Smooth muscle cell (in vitro differentiated cells): ENCODE data around the gene DIS3L. TPM values are rescaled to one million over a fixed set of nuclear protein-coding genes. Genes with fewer than 3 reads are reported as not detected.
"Not testable (repeated sequence)": the region's sequence is repeated elsewhere in the genome, so short reads cannot be mapped to it uniquely, and the experiment has no call there.

Experiments
- DNase-seq: peaks from one replicate; lab custom pipeline; 2025; ENCODE audit not compliant: unreplicated experiment; lab: John Stamatoyannopoulos, UW
- H2AFZ ChIP-seq: fragments of 200-600 bp; sonication (generic); 2 replicates; pipeline ENCODE4 v1.6.0; 2016; ENCODE audit warnings: antibody characterized with exemption, low read depth, mild to moderate bottlenecking
- H3F3A ChIP-seq: fragments of 200-600 bp; sonication (generic); 2 replicates; pipeline ENCODE4 v1.6.0; 2017; ENCODE audit warnings: antibody characterized with exemption, low read depth
- H3K27ac ChIP-seq: fragments of 200-600 bp; sonication (generic); 2 replicates; pipeline ENCODE4 v1.5.1; 2016; ENCODE audit warnings: low read depth, mild to moderate bottlenecking
- H3K27me3 ChIP-seq: fragments of 200-600 bp; sonication (generic); 2 replicates; pipeline ENCODE4 v1.6.1; 2016; ENCODE audit warnings: low read depth, mild to moderate bottlenecking
- H3K36me3 ChIP-seq: fragments of 200-600 bp; sonication (generic); 2 replicates; pipeline ENCODE4 v1.5.1; 2016; ENCODE audit warnings: low read depth
- H3K4me1 ChIP-seq: fragments of 200-600 bp; sonication (generic); 2 replicates; pipeline ENCODE4 v1.5.1; 2016; ENCODE audit warnings: low read depth
- H3K4me2 ChIP-seq: fragments of 200-600 bp; sonication (generic); 2 replicates; pipeline ENCODE4 v1.6.0; 2016; ENCODE audit warnings: mild to moderate bottlenecking
- H3K4me3 ChIP-seq: fragments of 200-600 bp; sonication (generic); 2 replicates; pipeline ENCODE4 v1.5.1; 2016; ENCODE audit warnings: mild to moderate bottlenecking
- H3K79me2 ChIP-seq: fragments of 200-600 bp; sonication (generic); 2 replicates; pipeline ENCODE4 v1.6.0; 2016; ENCODE audit warnings: low read depth, mild to moderate bottlenecking
- H3K9ac ChIP-seq: fragments of 200-600 bp; sonication (generic); 2 replicates; pipeline ENCODE4 v1.6.0; 2016; ENCODE audit warnings: low read depth
- H3K9me3 ChIP-seq: fragments of 200-600 bp; sonication (generic); replicated peaks from 2 replicates; pipeline ENCODE4 v1.5.1; 2016; ENCODE audit warnings: low read depth
- H4K20me1 ChIP-seq: fragments of 200-600 bp; sonication (generic); 2 replicates; pipeline ENCODE4 v1.6.0; 2016; ENCODE audit warnings: low read depth
- CTCF ChIP-seq: fragments of 200-600 bp; sonication (generic); IDR thresholded peaks from 2 replicates; pipeline ENCODE4 v1.5.1; 2017; ENCODE audit warnings: borderline replicate concordance, mild to moderate bottlenecking, antibody characterized with exemption; ENCODE audit not compliant: insufficient read depth, poor library complexity, severe bottlenecking
- WGBS: methylation state at CpG from one replicate; pipeline ENCODE4 v1.1.7; 2016; ENCODE audit warnings: low lambda C conversion rate; 5-methylcytosine and 5-hydroxymethylcytosine counted together
- polyA plus RNA-seq: library from polyadenylated mRNA; unstranded; fragments of >200 nt; fragmentation: Nextera tagmentation; extraction: Ambion mirVana; gene quantifications from 2 replicates; pipeline ENCODE4 v1.2.1, GENCODE V29; 2016
- total RNA-seq: library from RNA; depleted of rRNA; stranded (reverse); fragments of >200 nt; gene quantifications from 2 replicates; pipeline ENCODE4 v1.2.3, GENCODE V29; 2014

The DIS3L gene
- total and polyA plus RNA-seq, 2 experiments from 2014 or later = 10.5 to 15.2 TPM

GRCh38 chr15:66256692-66257091 is 36.7 kb upstream of the DIS3L start:
- 80% methylated on average over 3 of the region's 3 CpGs for WGBS
- Histone ChIP-seq H3K9ac (no peak overlapping the region), H2AFZ (no peak overlapping the region)

GRCh38 chr15:66261056-66261455 is 32.3 kb upstream of the DIS3L start:
- Histone ChIP-seq H3F3A (no peaks in the 10 kb centered on the region), H3K27me3 (peaks cover 27% of the 10 kb centered on the region), H3K36me3 (no peaks in the 10 kb centered on the region), H2AFZ (no peak overlapping the region), H3K9me3 (no peaks in the 10 kb centered on the region), H4K20me1 (no peaks in the 10 kb centered on the region), H3K79me2 (no peaks in the 10 kb centered on the region), H3K4me3 (no peak overlapping the region), H3K4me1 (no peaks in the 10 kb centered on the region), H3K27ac (no peak overlapping the region), H3K4me2 (no peak overlapping the region), H3K9ac (no peak overlapping the region)
- DNase-seq = no peak
- TF ChIP-seq CTCF = no peak
- WGBS = 94% methylated on average over 3 of the region's 3 CpGs

More at GRCh38 chr15:66256692-66257091, 36.7 kb upstream of the DIS3L start:
- peaks cover 70% of the 10 kb centered on the region for H3K27me3 ChIP-seq
- no peak overlapping the region for H3K4me3 ChIP-seq
- no peak for DNase-seq
- no peaks in the 10 kb centered on the region for H3K79me2 ChIP-seq
- H3K27ac ChIP-seq = no peak overlapping the region
- peaks cover 15% of the 10 kb centered on the region for H3K4me1 ChIP-seq
- no peaks in the 10 kb centered on the region for H3K36me3 ChIP-seq
- H3K9me3 ChIP-seq = no peaks in the 10 kb centered on the region
- H4K20me1 ChIP-seq = peaks cover 7% of the 10 kb centered on the region
- no peak for TF ChIP-seq CTCF
- no peak overlapping the region for H3K4me2 ChIP-seq
- no peaks in the 10 kb centered on the region for H3F3A ChIP-seq

GRCh38 chr15:66262837-66263236 is 30.5 kb upstream of the DIS3L start:
- not testable (repeated sequence) for H3K27ac ChIP-seq, H3K4me1 ChIP-seq, H3K36me3 ChIP-seq, H3K9ac ChIP-seq, H3K4me2 ChIP-seq, H3K4me3 ChIP-seq, H3F3A ChIP-seq, DNase-seq, H4K20me1 ChIP-seq, H3K79me2 ChIP-seq, H3K9me3 ChIP-seq, H2AFZ ChIP-seq
- WGBS = 92% methylated on average over 1 of the region's 1 CpG
- H3K27me3 ChIP-seq = peaks cover 13% of the 10 kb centered on the region

GRCh38 chr15:66264859-66265513 is 28.4 kb upstream of the DIS3L start:
- no peak overlapping the region for H3K27ac ChIP-seq
- H3K4me1 ChIP-seq = no peaks in the 10 kb centered on the region
- TF ChIP-seq CTCF = no peak
- H3K9ac ChIP-seq = no peak overlapping the region
- H3K36me3 ChIP-seq = no peaks in the 10 kb centered on the region
- no peak overlapping the region for H3K4me3 ChIP-seq
- no peaks in the 10 kb centered on the region for H3K79me2 ChIP-seq
- WGBS = 90% methylated on average over 20 of the region's 20 CpGs
- no peak overlapping the region for H3K4me2 ChIP-seq
- H3K27me3 ChIP-seq = peaks cover 4% of the 10 kb centered on the region
- peaks cover 9% of the 10 kb centered on the region for H3F3A ChIP-seq
- DNase-seq = no peak
- H3K9me3 ChIP-seq = no peaks in the 10 kb centered on the region
- H2AFZ ChIP-seq = no peak overlapping the region
- H4K20me1 ChIP-seq = no peaks in the 10 kb centered on the region
